Measurements from ENCODE around the gene GPR65.

DNA sequence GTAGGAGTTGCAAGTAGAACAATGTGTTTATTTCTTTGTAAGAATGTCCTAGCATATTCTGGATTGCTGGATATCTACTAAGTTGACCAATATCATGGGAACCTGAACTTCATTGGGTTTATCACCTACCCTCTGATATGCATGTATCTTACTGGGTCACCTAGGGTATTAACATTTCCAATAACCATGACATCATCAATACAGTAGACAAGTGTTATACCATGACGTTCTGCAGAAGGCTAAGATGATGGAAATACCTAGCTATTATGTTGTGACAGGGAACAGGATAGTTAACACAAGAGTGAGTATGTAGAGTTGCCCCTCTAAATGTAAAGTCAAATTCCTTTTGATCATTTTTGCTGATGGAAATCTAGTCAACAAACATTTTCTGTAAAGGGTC, 26.0 kb downstream of the GPR65 start:
- TF ChIP-seq POLR2AphosphoS5 (IDR thresholded peaks at IDR 0.05), result no peak
- no peak for TF ChIP-seq POLR2A (IDR thresholded peaks at IDR 0.05)

Data from prostate gland (tissue), 1 donor.